Smooth muscle cell (in vitro differentiated cells): Measurements from ENCODE around the gene SPTBN4. TPM values are rescaled to one million over a fixed set of nuclear protein-coding genes. Genes with fewer than 3 reads are reported as not detected.

Experiments
- DNase-seq: peaks from one replicate; lab custom pipeline; 2025; ENCODE audit not compliant: unreplicated experiment; lab: John Stamatoyannopoulos, UW
- H2AFZ ChIP-seq: fragments of 200-600 bp; sonication (generic); 2 replicates; pipeline ENCODE4 v1.6.0; 2016; ENCODE audit warnings: antibody characterized with exemption, low read depth, mild to moderate bottlenecking
- H3F3A ChIP-seq: fragments of 200-600 bp; sonication (generic); 2 replicates; pipeline ENCODE4 v1.6.0; 2017; ENCODE audit warnings: antibody characterized with exemption, low read depth
- H3K27ac ChIP-seq: fragments of 200-600 bp; sonication (generic); 2 replicates; pipeline ENCODE4 v1.5.1; 2016; ENCODE audit warnings: low read depth, mild to moderate bottlenecking
- H3K27me3 ChIP-seq: fragments of 200-600 bp; sonication (generic); 2 replicates; pipeline ENCODE4 v1.6.1; 2016; ENCODE audit warnings: low read depth, mild to moderate bottlenecking
- H3K36me3 ChIP-seq: fragments of 200-600 bp; sonication (generic); 2 replicates; pipeline ENCODE4 v1.5.1; 2016; ENCODE audit warnings: low read depth
- H3K4me1 ChIP-seq: fragments of 200-600 bp; sonication (generic); 2 replicates; pipeline ENCODE4 v1.5.1; 2016; ENCODE audit warnings: low read depth
- H3K4me2 ChIP-seq: fragments of 200-600 bp; sonication (generic); 2 replicates; pipeline ENCODE4 v1.6.0; 2016; ENCODE audit warnings: mild to moderate bottlenecking
- H3K4me3 ChIP-seq: fragments of 200-600 bp; sonication (generic); 2 replicates; pipeline ENCODE4 v1.5.1; 2016; ENCODE audit warnings: mild to moderate bottlenecking
- H3K79me2 ChIP-seq: fragments of 200-600 bp; sonication (generic); 2 replicates; pipeline ENCODE4 v1.6.0; 2016; ENCODE audit warnings: low read depth, mild to moderate bottlenecking
- H3K9ac ChIP-seq: fragments of 200-600 bp; sonication (generic); 2 replicates; pipeline ENCODE4 v1.6.0; 2016; ENCODE audit warnings: low read depth
- H3K9me3 ChIP-seq: fragments of 200-600 bp; sonication (generic); replicated peaks from 2 replicates; pipeline ENCODE4 v1.5.1; 2016; ENCODE audit warnings: low read depth
- H4K20me1 ChIP-seq: fragments of 200-600 bp; sonication (generic); 2 replicates; pipeline ENCODE4 v1.6.0; 2016; ENCODE audit warnings: low read depth
- WGBS: methylation state at CpG from one replicate; pipeline ENCODE4 v1.1.7; 2016; ENCODE audit warnings: low lambda C conversion rate; 5-methylcytosine and 5-hydroxymethylcytosine counted together
- polyA plus RNA-seq: library from polyadenylated mRNA; unstranded; fragments of >200 nt; fragmentation: Nextera tagmentation; extraction: Ambion mirVana; gene quantifications from 2 replicates; pipeline ENCODE4 v1.2.1, GENCODE V29; 2016
- total RNA-seq: library from RNA; depleted of rRNA; stranded (reverse); fragments of >200 nt; gene quantifications from 2 replicates; pipeline ENCODE4 v1.2.3, GENCODE V29; 2014
- TF ChIP-seq, protein P1 (sequence below): fragments of 200-600 bp; sonication (generic); IDR thresholded peaks from 2 replicates; pipeline ENCODE4 v1.5.1; 2017; ENCODE audit warnings: borderline replicate concordance, mild to moderate bottlenecking, antibody characterized with exemption; ENCODE audit not compliant: insufficient read depth, poor library complexity, severe bottlenecking

The SPTBN4 gene
- total and polyA plus RNA-seq, 2 experiments from 2014 or later, result 1.0 to 1.2 TPM

- Histone ChIP-seq H3K9me3 (no peaks in the 10 kb centered on the region), H4K20me1 (peaks cover 4% of the 10 kb centered on the region), H3K4me3 (peak overlapping the region; percentile 26), H3K4me1 (peaks cover 36% of the 10 kb centered on the region), H3K9ac (no peak overlapping the region), H3K79me2 (no peaks in the 10 kb centered on the region), H3K27me3 (peaks cover 3% of the 10 kb centered on the region), H3K36me3 (no peaks in the 10 kb centered on the region), H3K4me2 (peak overlapping the region; percentile 94), H2AFZ (no peak overlapping the region), H3K27ac (no peak overlapping the region), H3F3A (peaks cover 22% of the 10 kb centered on the region)
- TF ChIP-seq, protein P1, sequence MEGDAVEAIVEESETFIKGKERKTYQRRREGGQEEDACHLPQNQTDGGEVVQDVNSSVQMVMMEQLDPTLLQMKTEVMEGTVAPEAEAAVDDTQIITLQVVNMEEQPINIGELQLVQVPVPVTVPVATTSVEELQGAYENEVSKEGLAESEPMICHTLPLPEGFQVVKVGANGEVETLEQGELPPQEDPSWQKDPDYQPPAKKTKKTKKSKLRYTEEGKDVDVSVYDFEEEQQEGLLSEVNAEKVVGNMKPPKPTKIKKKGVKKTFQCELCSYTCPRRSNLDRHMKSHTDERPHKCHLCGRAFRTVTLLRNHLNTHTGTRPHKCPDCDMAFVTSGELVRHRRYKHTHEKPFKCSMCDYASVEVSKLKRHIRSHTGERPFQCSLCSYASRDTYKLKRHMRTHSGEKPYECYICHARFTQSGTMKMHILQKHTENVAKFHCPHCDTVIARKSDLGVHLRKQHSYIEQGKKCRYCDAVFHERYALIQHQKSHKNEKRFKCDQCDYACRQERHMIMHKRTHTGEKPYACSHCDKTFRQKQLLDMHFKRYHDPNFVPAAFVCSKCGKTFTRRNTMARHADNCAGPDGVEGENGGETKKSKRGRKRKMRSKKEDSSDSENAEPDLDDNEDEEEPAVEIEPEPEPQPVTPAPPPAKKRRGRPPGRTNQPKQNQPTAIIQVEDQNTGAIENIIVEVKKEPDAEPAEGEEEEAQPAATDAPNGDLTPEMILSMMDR, result no peak
- 24% methylated on average over 17 of the region's 43 CpGs for WGBS
- DNase-seq, result no peak
Observed at GRCh38 chr19:40599902-40600569, 133.2 kb downstream of the SPTBN4 start.

DNA sequence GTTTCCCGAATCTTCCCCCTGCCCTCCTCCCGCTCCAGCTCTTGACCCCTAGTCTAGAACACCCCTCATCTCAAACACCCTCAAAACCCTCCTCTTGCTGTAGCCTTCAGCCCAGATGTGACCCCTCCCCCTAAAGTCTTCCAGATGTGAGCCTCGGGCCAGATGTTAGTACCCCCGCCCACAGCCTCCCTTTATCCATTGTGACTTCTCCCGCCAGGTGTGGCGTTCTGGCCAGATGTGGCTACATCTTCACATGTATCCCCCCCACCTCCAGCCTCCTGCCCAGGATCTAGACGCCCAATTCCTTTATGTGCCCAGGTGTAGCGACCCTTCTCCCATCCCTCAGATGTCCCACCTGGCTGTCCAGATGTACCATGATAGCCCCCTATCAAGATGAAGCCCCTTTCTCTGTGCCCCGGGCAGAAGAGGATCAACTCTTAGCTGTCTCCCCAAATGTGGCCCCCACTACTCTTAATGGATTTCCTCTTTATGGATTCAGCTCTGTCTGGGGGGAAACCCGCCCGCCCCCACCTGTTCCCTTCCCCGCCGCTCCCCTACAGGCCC is 133.9 kb downstream of the SPTBN4 start:
- peak overlapping the region; percentile 94 for H3K4me2 ChIP-seq
- H3K4me1 ChIP-seq, result peaks cover 42% of the 10 kb centered on the region
- DNase-seq, result no peak
- peaks cover 26% of the 10 kb centered on the region for H3F3A ChIP-seq
- H4K20me1 ChIP-seq, result peaks cover 4% of the 10 kb centered on the region
- no peak overlapping the region for H3K9ac ChIP-seq
- peak overlapping the region; percentile 55 for H3K4me3 ChIP-seq
- H3K9me3 ChIP-seq, result no peaks in the 10 kb centered on the region
- H3K36me3 ChIP-seq, result no peaks in the 10 kb centered on the region
- H3K79me2 ChIP-seq, result no peaks in the 10 kb centered on the region
- no peak overlapping the region for H2AFZ ChIP-seq
- no peak overlapping the region for H3K27ac ChIP-seq
- H3K27me3 ChIP-seq, result peaks cover 3% of the 10 kb centered on the region
- TF ChIP-seq, protein P1, result no peak
- WGBS, result 25% methylated on average over 12 of the region's 13 CpGs

DNA sequence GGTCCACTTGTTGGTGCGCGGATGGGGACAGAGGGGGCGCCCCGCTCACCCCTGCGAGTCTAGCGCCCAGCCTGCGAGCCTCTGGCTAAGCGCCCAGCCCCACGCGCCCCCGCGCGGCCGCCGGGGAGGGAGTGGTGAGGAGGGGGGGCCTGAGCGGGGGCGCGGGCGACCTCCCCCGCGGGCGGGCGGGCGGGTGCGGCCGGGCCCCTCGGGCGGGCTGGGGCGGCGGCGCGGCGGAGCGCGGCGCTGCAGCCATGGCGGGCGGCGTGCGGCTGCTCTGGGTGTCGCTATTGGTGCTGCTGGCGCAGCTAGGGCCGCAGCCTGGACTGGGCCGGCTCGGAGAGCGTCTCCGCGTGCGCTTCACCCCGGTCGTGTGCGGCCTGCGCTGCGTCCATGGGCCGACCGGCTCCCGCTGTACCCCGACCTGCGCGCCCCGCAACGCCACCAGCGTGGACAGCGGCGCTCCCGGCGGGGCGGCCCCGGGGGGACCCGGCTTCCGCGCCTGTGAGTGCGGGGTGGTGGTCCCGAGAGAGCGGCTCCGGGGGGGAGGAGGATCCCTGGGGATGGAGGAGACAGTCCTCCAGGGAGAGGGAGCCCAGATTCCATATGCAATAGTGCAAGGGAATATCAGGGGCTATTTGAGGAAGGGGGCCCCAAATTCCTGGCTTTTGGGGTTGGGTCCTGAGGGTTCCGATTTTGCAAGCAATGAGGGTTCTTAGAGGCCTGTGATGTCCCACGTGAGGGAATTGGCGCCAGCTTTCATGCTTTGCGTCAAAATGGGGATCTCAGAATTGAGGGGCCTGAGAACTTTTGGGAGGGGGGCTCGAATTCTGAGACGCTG is 134.6 kb downstream of the SPTBN4 start, which contains the start of gene LTBP4:
Gene LTBP4, plus strand, starts transcription at position 236 of the 841 bp plus-strand sequence. Its CDS starts 19 bp downstream, at position 255.
- Histone ChIP-seq H3K9ac (no peak within 1 kb of the TSS), H3F3A (peaks cover 33% of the 10 kb centered on the region), H3K79me2 (no peaks in the 10 kb centered on the region), H4K20me1 (peaks cover 4% of the 10 kb centered on the region), H3K4me1 (peaks cover 47% of the 10 kb centered on the region), H3K9me3 (no peaks in the 10 kb centered on the region), H3K36me3 (no peaks in the 10 kb centered on the region), H3K4me2 (peak within 1 kb of the TSS; percentile 94), H2AFZ (peak within 1 kb of the TSS; percentile 66), H3K27me3 (peaks cover 3% of the 10 kb centered on the region), H3K4me3 (peak within 1 kb of the TSS; percentile 55), H3K27ac (no peak within 1 kb of the TSS)
- TF ChIP-seq, protein P1, result no peak
- WGBS, result 6% methylated on average over 24 of the region's 82 CpGs
- peak; percentile 15 for DNase-seq
